HFF-Myc (cell line): ENCODE measurements around the gene HNRNPLL.

Experiments
- DNase-seq: peaks from one replicate; pipeline ENCODE4 v3.0.0-alpha.2; 2011; ENCODE audit warnings: low read depth; ENCODE audit errors: extremely low read depth
- H3K4me3 ChIP-seq: replicated peaks from 2 replicates; pipeline ENCODE4 v1.5.1; 2011; ENCODE audit warnings: low read depth, mild to moderate bottlenecking, control low read depth, low read length
- CTCF ChIP-seq: IDR thresholded peaks from 2 replicates; pipeline ENCODE4 v1.5.1; 2012; ENCODE audit warnings: mild to moderate bottlenecking, low read depth, low read length, control low read depth; ENCODE audit errors: missing control alignments

Gene HNRNPLL

GRCh38 chr2:38572167-38572566, 30.6 kb downstream of the HNRNPLL start:
- TF ChIP-seq CTCF = no peak
- peak; percentile 12 for DNase-seq
- H3K4me3 ChIP-seq = no peak overlapping the region

- TF ChIP-seq CTCF = no peak
- H3K4me3 ChIP-seq = no peak overlapping the region
- DNase-seq = no peak
These were observed 31.5 kb downstream of the HNRNPLL start for GRCh38 chr2:38571193-38571592.

- no peak for TF ChIP-seq CTCF
- no peak for DNase-seq
These were observed 33.8 kb downstream of the HNRNPLL start for GRCh38 chr2:38568724-38569436.

GRCh38 chr2:38565333-38565732, 37.4 kb downstream of the HNRNPLL start:
- DNase-seq = no peak
- no peak for TF ChIP-seq CTCF
- no peak overlapping the region for H3K4me3 ChIP-seq

More at GRCh38 chr2:38568724-38569436, 33.8 kb downstream of the HNRNPLL start:
- no peak overlapping the region for H3K4me3 ChIP-seq

GRCh38 chr2:38561691-38562090, 41.0 kb downstream of the HNRNPLL start:
- no peak for DNase-seq
- no peak for TF ChIP-seq CTCF
- H3K4me3 ChIP-seq = no peak overlapping the region

- H3K4me3 ChIP-seq = no peak overlapping the region
- TF ChIP-seq CTCF = no peak
- no peak for DNase-seq
These were observed 42.6 kb downstream of the HNRNPLL start for GRCh38 chr2:38560092-38560491.

- no peak for TF ChIP-seq CTCF
- DNase-seq = no peak
- H3K4me3 ChIP-seq = no peak overlapping the region
These were observed 44.7 kb downstream of the HNRNPLL start for GRCh38 chr2:38557981-38558380.
